ENCODE data around the gene PRPSAP1. TPM values are rescaled to one million over a fixed set of nuclear protein-coding genes. Genes with fewer than 3 reads are reported as not detected.
"Not testable (repeated sequence)": the region's sequence is repeated elsewhere in the genome, so short reads cannot be mapped to it uniquely, and the experiment has no call there.

PRPSAP1 gene
- total RNA-seq, 1 donor from 2014 or later: 42.0 TPM

DNA sequence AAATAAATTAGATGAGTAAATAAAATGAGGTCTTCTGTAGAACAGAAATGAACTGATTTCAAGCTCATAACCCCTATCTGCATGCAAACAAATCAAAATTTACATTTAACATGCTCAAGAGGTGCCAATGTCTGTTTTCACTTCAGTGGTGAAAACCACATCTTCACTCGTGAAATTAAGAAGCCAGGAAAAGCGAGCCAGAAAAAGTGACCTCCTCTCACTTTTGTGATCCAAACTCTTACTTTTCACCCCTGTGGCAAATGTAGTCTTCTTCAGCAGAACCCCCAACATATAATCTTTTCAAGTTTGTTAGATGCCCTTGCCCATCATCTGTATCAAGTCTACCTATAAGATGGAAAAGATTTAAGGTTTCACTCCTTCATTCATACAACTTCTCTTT, 36.2 kb downstream of the PRPSAP1 start:
- ATAC-seq: no peak

DNA sequence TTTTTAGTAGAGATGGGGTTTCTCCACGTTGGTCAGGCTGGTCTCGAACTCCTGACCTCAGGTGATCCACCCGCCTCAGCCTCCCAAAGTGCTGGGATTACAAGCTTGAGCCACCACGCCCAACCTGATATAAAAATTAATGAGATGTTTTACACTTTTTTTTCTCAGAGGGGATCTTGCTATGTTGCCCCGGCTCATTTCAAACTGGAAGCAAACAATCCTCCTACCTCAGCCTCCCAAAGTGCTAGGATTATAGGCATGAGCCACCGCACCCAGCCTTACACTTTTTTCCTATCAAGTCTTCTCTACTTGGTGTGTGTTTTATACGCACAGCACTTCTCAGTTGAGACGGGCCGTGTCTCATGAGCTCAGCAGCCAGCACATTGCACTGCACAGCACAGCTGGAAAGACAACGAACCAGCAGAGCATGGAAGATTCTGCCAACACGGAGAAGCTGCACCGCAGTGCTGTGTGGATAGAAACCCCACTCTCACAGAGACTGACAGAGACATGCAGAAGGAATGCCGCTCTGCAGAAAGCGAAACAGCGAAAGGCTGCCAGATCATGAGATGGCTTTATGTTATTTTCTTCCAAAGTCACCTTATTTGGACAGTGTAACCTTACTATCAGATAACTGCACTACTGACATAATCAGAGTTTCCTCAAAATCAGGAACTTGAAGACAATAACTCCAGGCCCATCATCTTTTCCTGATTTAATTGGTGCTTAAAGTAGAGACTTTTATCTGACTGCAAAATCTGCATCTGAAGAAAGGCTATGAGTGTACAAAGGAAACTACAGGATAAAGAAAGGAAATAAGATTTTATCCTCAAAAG, 39.1 kb downstream of the PRPSAP1 start:
- ATAC-seq: no peak

DNA sequence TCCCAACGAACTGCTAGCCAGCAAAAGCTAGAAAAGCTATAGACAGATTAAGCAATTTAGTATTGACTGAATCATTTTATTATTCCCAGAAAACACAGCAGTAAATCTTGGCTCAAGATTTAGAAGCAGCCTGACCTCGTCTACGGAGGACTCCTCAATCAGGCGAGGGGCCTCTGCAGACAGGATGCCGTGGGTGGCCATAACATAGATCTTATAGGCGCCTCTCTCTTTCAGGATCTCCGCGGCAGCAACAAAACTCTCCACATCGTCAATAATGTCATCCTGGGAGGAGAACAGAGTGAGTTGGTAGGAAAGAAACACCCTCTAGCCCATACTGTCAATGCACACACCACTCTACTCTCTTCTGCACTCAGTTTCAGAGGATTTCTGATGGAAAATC, 41.0 kb downstream of the PRPSAP1 start:
- ATAC-seq: no peak

DNA sequence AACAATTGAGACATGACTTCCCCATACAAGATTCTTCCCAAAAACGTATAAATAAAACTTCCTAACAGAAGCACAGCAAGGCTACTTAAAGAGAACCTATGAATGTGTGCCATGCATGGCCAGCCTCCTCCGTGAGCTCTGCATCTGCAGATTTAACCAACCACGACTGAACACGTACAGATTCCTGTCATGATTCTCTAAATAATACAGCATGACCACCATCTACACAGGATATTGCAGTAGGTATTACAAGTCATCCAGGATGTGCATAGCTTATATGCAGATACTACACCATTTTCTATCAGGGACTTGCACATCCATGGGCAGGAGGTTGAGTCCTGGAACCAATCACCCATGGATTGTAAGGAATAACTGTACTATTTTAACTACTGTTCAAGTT, 44.3 kb downstream of the PRPSAP1 start:
- ATAC-seq: no peak

DNA sequence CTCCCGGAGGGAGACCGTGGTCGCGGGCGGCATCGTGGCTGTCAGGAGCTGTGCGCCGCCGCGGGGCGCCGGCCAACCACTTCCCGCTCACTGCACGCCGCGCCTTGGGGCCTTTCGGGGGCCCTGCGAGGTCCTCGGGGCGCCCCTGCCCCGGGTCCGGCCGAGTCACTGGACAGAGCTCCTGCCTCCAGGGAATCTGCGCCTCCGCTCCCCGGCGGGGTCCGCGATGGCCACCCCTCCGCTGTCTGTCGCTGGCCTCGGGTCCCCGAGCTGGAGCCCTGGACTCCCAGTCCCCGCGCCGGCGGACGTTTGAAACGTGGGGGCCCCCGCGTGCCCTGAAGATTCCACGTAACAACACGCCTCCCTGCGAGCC, 45.8 kb downstream of the PRPSAP1 start, which contains the start of gene QRICH2:
Gene QRICH2 (minus strand): TSS at position 311 of the 373 bp plus-strand sequence. CDS start 278 bp downstream, at position 33.
- no peak for ATAC-seq

DNA sequence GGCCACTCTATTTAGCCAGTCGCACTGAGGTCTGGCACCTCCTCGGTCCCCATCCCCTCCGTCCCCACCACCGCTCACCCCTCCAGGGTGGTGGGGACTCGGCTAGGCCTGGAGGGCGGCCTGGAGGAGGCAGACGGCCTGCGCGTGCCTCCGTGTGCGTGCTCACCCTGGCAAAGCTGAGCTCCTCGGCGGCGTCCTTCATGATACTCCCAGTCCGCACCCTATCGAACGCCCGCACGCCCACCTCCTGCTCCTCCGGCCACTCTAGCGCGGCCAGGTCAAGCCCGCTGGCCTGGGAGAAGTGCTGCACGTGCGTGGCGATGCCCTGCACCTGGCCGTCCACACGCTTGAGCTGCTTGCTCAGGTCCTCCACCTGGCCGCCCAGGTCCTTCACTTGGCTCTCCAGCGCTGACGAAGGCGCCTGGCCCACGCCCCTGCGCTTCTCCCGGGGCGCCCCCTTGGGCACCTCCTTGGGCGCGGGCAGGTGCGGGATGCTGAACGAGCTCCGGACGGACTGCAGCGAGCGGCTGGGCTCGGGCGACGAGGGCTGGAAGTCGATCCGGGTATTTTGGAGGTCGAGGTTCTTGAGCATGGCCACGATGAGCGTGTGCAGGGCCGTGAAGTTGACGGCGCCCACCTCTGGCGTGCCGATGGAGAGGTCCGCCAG, 46.3 kb downstream of the PRPSAP1 start:
- ATAC-seq: peak; percentile 3

DNA sequence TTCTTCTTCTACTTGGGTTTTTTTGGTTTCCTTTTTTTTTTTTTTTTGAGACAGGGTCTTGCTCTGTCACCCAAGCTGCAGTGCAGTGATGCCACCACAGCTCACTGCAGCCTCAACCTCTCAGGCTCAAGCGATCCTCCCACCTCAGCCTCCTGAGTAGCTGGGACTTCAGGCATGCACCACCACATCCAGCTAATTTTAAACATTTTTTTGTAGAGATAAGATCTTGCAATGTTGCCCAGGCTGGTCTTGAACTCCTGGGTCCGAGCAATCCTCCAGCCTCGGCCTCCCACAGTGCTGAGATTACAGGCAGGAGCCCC, 48.6 kb downstream of the PRPSAP1 start:
- ATAC-seq: not testable (repeated sequence)

DNA sequence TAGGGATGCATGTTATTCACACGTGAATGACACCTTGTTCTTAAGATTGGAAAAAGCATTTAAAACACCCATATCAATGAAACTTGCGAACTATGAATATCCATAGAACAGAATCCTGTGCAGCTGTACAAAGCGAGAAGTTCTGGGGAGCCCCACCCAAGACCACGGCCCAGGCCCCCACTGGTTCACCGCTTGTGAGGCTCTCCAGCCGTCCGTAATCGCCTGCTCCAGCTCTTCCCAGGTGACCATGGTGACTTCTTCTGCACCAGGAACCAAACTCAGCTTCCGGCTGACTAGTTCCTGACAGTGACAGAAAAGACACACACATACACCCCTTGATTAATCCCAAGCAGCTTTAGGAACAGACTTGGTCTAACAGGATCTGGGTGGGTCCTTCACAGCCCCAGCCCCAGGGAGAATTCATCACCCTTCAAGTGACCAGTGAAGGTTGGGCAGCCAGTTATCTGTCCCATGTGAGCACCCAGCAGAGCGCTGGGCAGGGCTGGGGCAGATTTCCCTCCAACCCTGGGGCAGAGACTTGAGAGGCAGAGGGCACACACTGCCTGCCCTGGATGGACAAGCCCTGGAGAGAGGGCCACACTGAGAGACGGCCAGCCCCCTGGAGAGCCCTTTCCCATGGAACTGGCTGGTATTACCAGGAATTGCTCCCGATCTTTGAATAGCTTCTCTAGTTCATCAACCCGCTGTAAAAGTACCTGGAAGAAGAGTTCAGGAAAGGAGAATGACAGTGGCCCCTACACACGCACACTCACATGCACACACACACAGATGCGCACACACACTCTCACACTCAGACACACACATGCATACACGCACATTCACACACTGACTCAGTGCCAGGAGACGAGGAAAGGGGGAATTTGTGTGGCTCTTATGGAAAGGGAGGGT, 49.2 kb downstream of the PRPSAP1 start:
- peak; percentile 79 for ATAC-seq

DNA sequence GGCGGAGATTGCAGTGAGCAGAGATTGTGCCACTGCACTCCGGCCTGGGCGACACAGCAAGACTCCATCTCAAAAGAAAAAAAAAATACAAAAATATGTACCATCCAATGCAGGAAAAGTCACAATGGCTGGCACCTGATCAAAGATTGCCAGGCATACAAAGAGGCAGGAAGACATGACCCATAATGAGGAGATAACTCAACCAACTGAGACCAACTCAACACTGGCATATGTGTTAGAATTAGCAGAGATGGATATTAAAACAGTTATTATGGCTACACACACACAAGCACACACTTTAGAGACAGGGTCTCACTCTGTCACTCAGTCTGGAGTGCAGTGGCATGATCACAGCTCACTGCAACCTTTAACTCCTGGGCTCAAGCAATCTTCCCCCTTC, 56.3 kb downstream of the PRPSAP1 start:
- no peak for ATAC-seq

DNA sequence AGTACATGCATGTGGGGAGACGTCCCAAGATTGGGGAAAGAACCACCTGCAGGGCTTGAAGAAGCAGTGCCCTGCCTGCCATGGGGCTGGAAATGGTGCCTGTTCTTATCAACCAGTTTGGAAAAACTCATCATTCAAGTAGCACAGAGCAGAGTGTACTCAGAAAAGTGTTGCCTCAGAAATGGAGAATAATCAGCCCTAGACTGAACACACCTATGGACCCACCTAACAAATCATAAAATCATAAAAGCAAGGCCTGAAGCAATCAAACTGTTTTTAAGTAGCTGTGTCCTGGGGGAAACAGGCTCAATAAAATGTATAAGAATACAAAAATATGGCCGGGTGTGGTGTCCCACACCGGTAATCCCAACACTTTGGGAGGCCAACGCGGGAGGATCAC, 56.8 kb downstream of the PRPSAP1 start:
- no peak for ATAC-seq

DNA sequence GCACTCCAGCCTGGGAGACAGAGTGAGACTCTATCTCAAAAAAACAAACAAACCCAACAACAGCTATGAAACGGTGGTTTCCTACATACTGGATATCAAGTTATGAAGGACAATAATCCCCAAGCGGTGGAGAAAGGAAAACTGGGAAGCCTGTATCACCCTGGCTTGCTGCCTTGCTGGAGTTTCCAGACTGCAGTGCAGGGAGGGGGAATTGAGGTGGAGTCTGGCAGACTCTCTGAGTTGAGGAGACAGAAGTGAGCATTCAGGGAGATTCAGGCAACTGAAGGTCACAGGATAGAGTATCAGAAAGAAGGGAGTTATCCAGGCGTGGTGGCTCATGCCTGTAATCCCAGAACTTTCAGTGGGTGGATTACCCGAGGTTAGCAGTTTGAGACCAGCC, 57.5 kb downstream of the PRPSAP1 start:
- ATAC-seq: no peak

DNA sequence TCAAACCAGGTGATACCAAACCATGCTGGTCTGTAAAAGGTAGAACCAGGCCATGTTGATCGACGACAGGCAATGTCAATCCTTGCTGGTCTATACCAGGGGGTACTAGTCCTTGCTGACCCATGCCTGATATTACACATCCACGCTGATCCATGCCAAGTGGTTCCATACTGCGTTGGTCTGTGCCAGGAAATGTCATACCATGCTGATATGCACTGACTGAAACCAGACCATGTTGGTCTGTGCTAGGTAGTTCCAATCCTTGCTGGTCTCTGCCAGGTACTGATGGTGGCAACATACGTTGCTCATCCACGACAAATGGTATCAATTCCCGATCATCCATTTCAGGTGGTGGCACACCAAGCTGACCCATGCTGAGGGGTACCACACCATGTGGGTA, 60.6 kb downstream of the PRPSAP1 start:
- ATAC-seq: no peak

DNA sequence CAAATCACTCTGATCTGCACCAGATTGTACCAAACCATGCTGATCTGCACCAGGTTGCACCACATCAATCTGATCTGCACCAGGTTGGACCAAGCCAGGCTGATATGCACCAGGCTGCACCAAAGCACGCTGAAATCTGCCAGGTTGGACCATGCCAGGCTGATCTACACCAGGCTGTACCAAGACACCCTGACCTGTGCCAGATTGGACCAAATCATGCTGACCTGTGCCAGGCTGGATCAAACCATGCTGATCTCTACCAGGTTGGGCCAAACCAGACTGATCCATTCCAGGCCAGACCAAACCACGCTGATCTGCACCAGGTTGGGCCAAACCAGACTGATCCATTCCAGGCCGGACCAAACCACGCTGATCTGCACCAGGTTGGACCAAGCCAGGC, 61.1 kb downstream of the PRPSAP1 start:
- peak; percentile 7 for ATAC-seq

DNA sequence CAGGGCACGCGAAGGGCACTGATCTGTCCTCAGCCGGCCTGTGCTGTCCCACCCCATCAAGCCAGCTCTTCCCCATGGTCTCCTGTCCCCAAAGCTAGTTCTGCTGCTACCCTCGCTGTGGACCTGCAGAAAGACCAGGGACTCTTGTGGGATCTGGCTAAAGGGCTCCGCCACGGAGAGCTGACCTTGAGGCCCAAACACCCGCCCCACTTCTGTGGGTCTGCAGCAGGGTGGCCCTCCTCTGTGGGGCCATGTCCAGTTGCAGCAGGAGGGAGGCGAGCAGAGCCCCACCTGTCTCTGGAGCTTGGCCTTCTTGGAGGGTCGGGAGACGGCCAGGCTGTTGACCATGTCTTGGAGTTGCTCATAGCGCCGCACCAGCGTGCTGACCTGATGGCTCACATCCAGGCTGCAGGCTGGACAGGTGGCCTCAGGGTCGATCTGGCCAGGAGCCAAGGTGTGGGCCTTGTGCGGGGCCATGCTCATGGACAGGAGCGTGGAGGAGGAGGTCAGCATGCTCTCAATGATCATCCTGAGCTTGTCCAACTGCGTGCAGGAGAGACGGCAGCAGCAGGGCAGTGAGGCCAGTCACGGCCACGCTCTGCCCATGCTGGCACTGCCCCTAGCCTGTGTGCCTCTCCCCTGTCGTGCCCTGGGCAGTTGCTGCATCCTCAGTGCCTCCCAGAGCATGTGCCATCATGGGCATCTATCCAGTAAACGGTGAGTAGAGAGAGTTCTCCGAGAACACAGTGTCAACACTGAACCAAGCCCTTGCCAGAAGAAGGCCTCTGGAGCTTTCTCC, 71.9 kb downstream of the PRPSAP1 start:
- no peak for ATAC-seq

DNA sequence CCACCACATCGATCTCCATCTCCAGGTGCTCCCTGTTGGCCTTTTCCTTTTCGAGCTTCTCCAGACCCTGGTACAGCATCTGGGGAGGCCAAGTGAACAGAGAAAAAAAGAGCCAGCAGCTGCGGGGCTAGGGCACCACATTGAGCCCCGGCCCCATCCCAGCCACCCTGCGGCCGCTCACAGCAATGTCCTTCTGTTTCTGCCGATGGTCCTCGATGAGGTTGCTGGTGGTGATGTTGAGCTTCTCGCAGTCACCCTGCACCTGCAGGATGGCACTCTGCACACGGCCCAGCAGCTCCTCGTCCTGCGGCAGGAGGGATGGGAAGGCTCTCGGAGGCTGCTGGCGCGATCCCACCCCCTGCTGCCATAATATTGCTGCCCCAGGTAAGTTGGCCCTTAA, 73.1 kb downstream of the PRPSAP1 start:
- ATAC-seq: no peak

DNA sequence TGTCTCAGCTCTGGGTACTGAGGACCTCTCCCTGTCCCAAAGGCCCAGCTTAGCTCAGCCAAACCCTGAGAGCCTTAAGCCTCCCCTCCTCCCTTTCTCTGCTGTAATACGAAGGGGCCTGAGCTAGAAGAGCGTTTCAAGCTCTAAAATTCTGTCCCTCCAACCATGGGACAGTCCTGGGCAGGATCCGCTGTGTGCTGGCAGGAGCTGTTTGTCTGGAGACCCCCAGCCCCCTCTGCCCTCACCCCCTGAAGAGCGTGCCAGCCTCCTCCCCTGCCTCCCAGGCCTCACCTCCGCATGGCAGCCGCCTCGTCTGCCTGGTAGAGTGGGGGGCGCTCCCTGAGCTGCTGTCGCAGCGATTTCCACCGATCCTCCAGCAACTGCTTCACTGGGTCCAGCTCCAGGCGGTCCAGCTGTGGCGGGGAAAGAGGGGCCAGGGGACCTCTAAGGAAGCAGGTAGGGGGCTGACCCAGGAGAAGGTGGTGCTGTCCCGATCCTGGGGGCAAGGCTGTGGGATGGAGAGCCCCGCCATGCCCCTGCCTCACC, 73.9 kb downstream of the PRPSAP1 start:
- no peak for ATAC-seq

DNA sequence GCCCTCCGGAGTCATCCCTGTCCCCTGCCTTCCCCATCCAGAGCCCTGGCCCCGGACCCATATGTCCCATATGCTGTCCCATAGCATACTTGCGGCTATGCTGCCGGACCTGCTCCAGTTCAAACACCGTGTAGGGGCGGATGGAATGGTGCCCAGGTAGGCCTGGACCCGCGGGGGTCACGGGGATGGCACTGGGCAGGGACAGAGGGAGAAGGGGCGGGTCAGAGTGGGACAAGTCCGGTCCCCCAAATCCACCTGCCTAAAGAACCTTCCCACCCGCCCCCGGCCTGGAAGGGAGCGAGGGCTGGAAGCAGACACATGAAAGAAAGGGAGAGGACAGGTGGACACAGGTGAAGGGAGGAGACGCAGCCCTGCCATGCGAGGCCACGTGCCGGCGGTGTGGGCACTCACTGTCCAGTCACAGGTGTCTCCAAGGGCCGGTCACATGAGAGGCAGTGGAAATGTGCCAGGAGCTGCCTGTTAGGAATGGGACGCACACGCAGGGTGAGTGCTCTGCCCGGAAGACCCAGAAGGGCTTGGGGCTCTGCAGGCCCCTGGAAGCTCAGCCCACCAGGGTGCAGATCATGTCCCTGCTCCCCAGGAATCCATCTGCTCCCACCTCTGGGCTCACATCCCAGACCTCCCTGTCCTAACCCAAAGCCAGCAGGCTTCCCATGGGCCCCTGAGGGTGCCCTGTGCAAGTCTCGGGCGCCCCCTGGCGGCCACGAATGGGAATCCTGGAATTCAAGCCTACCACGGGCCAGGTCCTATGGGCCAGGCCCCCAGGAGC, 74.6 kb downstream of the PRPSAP1 start:
- ATAC-seq: peak; percentile 55

DNA sequence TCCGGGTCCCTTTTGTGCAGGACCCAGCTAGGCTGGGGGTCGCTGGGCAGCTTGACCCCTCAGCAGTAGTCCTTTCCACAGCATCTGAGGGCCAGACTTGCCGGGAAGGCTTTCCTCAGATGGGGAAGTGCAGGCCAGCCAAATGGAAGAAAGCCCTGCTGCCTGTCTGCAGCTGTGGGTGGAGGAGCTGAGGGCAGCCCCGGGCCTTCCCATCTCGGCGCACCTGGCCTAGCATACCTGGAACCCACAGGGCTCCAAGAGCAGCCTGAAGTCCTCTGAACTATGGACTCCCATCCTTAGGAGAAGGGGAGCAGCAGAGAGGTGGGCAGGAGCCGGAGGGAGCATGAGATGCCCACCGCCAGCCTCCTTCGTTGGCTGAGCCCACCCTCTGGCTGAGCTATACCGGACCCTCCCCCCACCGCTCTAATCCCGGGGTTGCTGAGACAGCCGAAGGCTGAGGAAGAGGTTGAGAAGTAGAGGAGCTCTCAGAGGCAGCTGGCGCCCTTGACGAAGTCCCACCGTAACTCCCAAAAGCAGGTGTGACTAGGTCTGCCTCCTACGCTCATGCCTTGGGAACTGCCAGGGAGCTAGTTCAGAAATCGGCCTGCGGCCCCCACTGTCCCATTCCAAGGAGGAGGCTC, 75.3 kb downstream of the PRPSAP1 start:
- no peak for ATAC-seq

DNA sequence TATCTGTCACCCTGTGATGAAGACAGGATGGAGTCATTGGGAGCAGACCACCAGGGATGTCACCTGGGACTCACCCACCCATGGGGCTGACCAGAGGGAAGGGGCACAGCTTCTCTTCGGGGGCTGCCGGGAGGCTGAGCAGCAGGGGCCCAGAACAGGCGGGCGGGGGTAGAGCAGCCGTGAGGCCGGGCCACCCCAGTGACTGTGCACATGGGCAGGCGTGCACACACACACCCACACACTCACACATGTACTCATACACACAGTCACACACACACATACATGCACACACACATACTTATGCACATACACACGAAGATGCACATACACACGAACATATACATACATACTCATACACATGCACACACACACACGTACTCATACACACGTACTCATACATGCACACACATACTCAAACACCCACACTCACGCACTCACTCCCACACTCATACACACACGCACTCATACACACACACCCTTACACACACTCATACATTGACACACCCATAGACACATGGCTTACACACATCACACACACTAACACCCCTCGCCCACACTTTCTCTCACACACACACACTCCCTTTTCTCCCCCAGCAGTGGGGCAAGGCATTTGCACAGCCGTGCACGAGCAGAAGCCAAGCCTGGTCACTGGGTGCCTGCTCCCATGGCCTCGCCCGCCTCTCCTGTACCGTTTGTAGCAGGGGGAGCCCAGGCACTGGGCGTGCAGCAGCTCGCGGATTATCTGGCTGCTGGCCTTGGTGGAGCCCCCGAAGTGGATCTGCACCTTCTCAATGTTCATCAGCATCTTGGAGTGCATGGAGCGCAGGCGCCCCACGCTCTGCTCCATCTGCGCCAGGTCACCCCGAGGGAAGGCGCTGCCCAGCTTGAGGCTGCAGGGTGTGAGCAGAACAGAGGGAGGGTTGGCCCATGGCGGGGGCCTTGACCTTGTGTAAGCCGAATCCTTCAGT, 76.1 kb downstream of the PRPSAP1 start:
- no peak for ATAC-seq
